Measurements from ENCODE around the gene CLTC.

DNA sequence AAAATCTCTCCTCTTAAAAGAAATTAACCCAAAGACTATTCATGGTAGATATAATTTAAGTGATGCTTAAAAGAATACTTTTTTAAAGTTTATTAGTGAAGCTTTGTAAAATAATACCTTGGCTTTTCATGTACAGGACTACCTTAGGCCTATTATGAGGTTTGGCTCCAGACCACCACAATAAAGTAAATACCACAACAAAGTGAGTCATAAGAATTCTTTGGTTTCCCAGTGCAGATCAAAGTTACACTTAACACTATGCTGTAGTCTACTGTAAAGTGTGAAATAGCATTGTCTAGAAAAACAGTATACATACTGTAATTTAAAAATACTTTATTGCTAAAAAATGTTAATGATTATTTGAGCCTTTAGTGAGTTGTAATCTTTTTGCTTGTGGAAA is 31.7 kb downstream of the CLTC start:
- TF ChIP-seq, protein P1, sequence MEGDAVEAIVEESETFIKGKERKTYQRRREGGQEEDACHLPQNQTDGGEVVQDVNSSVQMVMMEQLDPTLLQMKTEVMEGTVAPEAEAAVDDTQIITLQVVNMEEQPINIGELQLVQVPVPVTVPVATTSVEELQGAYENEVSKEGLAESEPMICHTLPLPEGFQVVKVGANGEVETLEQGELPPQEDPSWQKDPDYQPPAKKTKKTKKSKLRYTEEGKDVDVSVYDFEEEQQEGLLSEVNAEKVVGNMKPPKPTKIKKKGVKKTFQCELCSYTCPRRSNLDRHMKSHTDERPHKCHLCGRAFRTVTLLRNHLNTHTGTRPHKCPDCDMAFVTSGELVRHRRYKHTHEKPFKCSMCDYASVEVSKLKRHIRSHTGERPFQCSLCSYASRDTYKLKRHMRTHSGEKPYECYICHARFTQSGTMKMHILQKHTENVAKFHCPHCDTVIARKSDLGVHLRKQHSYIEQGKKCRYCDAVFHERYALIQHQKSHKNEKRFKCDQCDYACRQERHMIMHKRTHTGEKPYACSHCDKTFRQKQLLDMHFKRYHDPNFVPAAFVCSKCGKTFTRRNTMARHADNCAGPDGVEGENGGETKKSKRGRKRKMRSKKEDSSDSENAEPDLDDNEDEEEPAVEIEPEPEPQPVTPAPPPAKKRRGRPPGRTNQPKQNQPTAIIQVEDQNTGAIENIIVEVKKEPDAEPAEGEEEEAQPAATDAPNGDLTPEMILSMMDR (IDR thresholded peaks at IDR 0.05), result no peak
- no peak for TF ChIP-seq EZH2 (IDR thresholded peaks at IDR 0.05)

Measured in neural progenitor cell (in vitro differentiated cells).